ENCODE measurements around the gene BTBD18.
"Not testable (repeated sequence)": the region's sequence is repeated elsewhere in the genome, so short reads cannot be mapped to it uniquely, and the experiment has no call there.

The BTBD18 gene

GRCh38 chr11:57729479-57729878 lies 22.1 kb downstream of the BTBD18 start:
- no peak for DNase-seq (ENCODE audit: low spot score)

DNA sequence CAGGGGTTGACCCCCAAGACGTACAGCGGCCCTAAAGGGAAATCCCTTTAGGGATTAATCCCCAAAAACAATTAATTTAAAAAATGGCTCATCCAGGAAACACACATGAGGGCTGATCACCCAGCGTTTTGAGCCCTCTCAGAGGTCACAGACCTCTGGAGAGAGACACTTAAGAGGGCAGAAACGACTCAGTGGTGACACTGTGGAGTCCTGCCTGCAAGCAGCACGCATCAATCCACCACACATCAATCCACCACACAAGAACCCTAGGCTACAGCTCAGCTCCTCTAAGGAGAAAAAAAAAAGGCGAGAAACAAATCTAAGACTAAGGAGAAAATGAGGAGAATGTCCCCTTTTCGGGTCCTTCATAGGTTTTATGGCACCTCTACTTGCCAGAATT lies 22.8 kb downstream of the BTBD18 start:
- no peak for DNase-seq (ENCODE audit: low spot score)

- DNase-seq (ENCODE audit: low spot score) = no peak
These were observed 24.4 kb downstream of the BTBD18 start for GRCh38 chr11:57727185-57727584.

GRCh38 chr11:57716726-57717125 lies 34.9 kb downstream of the BTBD18 start:
- not testable (repeated sequence) for DNase-seq (ENCODE audit: low spot score)

DNA sequence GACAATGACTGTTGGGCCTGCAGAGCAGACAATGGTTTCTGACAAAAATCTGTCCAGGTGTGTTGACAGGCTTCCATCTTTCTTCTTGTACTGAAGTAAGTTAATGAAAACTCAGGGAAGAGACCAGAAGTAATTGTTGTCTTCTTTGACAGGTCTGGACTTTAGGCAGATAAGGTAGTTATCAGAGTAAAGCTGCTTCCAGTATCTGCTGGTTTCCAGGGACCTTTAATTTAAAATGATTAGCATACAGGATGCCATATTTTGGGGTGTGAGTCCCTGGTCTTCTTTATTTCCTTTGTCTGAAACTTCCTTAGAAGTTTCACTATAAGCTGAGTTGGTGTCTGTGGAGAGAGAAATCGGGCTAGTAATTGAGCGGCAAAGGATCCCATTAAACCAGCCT lies 37.8 kb downstream of the BTBD18 start:
- no peak for DNase-seq (ENCODE audit: low spot score)

GRCh38 chr11:57712256-57713150 lies 39.1 kb downstream of the BTBD18 start, which contains the start of gene TMX2:
TSS of gene TMX2 (plus strand) at chr11:57712593. CDS start at chr11:57712619, 26 bp downstream.
- peak; percentile 99 for DNase-seq (ENCODE audit: low spot score)

DNA sequence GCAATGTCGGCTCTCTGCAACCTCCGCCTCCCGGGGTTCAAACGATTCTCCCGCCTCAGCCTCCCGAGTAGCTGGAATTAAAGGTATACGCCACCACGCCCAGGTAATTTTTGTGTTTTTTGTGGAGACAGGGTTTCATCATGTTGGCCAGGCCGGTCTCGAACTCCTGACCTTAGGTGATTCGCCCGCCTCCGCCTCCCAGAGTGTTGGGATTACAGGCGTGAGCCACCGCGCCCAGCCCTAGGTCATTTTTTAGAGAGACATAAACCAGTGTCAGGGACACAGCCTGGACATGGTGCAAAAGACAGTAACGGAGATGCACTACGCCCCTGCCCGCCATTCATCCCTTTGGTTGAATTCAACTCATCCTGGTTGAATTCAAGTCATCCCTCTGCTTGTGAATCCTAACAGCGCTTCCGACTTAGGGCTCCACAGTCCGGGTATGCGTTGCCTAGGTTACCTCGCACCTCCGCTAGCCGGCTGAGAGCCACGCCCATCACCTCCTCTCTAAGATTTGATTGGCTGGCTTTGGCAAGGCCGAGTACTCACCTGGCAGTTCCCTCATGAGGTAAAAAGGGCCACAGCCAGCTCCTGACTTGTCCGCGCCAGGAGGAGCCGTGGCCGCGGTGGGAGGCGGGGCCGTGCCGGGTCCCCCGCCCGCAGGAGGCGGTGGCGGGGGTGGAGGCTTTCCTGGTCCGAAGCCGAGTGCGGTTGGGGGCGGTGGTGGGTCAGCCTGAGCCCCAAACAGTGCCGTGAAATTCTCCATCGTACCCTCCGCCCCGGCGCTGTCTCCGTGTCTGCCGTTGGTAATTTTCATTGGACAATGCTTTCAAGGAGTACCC lies 40.0 kb downstream of the BTBD18 start, which contains the start of gene MED19:
MED19 (minus strand) TSS at position 802 of the 842 bp plus-strand sequence; CDS start at position 766, 36 bp downstream.
- DNase-seq (ENCODE audit: low spot score) = peak; percentile 69

DNA sequence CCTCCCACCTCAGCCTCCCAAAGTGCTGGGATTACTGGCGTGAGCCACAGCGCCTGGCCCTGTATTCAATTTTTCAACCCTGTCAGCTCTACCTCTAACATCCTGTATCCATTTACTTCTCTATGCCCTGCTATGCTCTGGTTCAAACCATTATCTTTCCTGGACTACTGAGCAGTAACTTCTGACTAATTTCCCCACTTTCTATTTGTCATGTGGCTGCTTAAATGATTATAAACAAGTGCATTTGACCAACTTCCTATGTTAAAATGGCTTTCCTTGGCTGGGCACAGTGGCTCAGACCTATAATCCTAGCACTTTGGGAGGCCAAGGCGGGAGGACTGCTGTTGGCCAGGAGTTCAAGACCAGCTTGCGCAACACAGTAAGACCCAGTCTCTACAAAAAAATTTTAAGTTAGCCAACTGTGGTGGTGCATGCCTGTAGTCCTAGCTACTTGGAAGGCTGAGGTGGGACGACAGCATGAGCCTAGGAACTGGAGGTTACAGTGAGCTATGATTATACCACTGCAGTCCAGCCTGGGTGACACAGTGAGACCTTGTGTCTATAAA lies 41.7 kb downstream of the BTBD18 start:
- no peak for DNase-seq (ENCODE audit: low spot score)

- not testable (repeated sequence) for DNase-seq (ENCODE audit: low spot score)
These were observed 46.2 kb downstream of the BTBD18 start for GRCh38 chr11:57705432-57705831.

- peak; percentile 57 for DNase-seq (ENCODE audit: low spot score)
These were observed 46.7 kb downstream of the BTBD18 start for GRCh38 chr11:57704932-57705331.

DNA sequence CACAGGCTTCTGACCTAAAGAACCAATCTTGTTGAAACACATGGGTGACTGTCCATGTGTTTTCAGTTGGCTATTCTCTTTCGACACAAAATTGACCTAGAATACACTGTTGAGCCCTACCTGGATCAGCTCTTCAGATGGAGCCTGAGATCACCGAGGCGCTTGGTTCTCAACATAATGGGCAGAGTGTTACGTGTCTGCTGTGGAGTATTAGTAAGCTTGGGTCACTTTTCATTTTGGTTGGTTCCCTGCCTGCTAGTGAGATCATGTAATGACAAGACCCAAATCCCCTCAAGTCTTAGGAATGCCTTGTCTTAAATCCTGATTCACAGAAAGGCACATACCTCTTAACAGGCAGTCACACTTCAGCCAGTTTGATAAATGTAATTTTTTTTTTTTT lies 48.3 kb downstream of the BTBD18 start:
- DNase-seq (ENCODE audit: low spot score) = no peak

GRCh38 chr11:57700425-57700824 lies 51.2 kb downstream of the BTBD18 start:
- no peak for DNase-seq (ENCODE audit: low spot score)

GRCh38 chr11:57699813-57700212 lies 51.8 kb downstream of the BTBD18 start:
- DNase-seq (ENCODE audit: low spot score) = no peak

DNA sequence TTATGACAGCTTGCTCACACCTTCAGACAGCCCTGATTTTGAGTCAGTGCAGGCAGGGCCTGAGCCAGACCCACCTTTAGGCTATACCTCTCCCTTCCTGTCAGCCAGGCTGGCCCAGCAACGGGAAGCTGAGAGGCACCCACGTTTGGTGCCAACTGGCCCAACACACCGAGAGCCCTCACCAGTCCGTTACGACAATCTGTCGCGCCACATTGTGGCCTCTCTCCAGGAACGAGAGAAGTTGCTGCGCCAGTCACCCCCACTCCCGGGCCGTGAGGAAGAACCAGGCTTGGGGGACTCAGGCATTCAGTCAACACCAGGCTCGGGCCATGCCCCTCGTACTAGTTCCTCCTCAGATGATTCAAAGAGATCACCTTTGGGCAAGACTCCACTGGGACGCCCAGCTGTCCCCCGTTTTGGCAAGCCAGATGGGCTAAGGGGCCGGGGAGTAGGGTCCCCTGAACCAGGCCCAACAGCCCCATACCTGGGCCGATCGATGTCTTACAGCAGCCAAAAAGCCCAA lies 52.7 kb downstream of the BTBD18 start:
- no peak for DNase-seq (ENCODE audit: low spot score)

Data from putamen (tissue), 1 donor.